Vagina (tissue), 2 donors: Measurements from ENCODE around the gene SH3BP2.

Source experiments
- POLR2AphosphoS5 ChIP-seq, 2 donors: sonication (generic); formaldehyde crosslinking; IDR thresholded peaks; one replicate each; pipeline ENCODE4 v1.9.0; 2017; ENCODE audit warnings: antibody characterized with exemption in 2 of 2, mild to moderate bottlenecking in 2 of 2, low read depth in 1 of 2; ENCODE audit not compliant: insufficient read depth in 1 of 2
- TF ChIP-seq, protein P1 (sequence below), 3 experiments: fragments of 450-650 bp in 2 of 3; fragments of 200-600 bp in 1 of 3; sonication (generic) in 1 of 3; IDR thresholded peaks; one replicate each; pipeline ENCODE4 v1.5.1; 2017 to 2019; ENCODE audit warnings: antibody characterized with exemption in 3 of 3, mild to moderate bottlenecking in 2 of 3, moderate library complexity in 2 of 3

DNA sequence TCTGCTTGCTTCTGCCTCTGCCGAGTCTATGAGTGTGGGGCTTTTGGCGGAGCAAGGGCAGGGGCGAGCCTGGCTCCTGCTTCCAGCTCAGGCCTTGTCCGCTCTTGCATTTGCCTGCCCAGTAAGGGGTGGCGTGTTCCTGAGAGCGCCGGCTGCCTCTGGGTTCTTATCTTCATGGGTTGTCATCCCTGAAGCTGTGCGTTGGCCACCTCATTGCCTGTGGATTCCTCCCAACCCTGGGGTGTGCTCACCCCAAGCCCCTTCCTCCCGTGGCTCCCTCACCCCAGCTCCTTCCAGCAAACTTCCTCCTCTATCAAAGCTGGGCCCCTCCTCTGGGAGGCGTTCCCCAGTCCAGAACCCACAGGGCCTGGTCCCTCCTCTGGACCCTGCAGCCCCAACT lies 17.5 kb downstream of the SH3BP2 start:
- TF ChIP-seq, protein P1, sequence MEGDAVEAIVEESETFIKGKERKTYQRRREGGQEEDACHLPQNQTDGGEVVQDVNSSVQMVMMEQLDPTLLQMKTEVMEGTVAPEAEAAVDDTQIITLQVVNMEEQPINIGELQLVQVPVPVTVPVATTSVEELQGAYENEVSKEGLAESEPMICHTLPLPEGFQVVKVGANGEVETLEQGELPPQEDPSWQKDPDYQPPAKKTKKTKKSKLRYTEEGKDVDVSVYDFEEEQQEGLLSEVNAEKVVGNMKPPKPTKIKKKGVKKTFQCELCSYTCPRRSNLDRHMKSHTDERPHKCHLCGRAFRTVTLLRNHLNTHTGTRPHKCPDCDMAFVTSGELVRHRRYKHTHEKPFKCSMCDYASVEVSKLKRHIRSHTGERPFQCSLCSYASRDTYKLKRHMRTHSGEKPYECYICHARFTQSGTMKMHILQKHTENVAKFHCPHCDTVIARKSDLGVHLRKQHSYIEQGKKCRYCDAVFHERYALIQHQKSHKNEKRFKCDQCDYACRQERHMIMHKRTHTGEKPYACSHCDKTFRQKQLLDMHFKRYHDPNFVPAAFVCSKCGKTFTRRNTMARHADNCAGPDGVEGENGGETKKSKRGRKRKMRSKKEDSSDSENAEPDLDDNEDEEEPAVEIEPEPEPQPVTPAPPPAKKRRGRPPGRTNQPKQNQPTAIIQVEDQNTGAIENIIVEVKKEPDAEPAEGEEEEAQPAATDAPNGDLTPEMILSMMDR (IDR thresholded peaks at IDR 0.05): no peak
- TF ChIP-seq POLR2AphosphoS5 (IDR thresholded peaks at IDR 0.05; ENCODE audit: insufficient read depth in 1 of 2, low read depth in 1 of 2): no peak
